ENCODE measurements around the gene MMD2. TPM values are rescaled to one million over a fixed set of nuclear protein-coding genes. Genes with fewer than 3 reads are reported as not detected.

Gene MMD2
- total RNA-seq, 1 experiment from 2014 or later: not detected

- TF ChIP-seq SMAD3 (CRISPR knock-in tag; IDR thresholded peaks at IDR 0.05; ENCODE audit: borderline replicate concordance): no peak
- TF ChIP-seq SMAD4 (CRISPR knock-in tag; IDR thresholded peaks at IDR 0.05): no peak
- TF ChIP-seq GRHL2 (CRISPR knock-in tag; IDR thresholded peaks at IDR 0.05; ENCODE audit: insufficient replicate concordance, severe bottlenecking): no peak
- TF ChIP-seq ZNF396 (CRISPR knock-in tag; IDR thresholded peaks at IDR 0.05; ENCODE audit: borderline replicate concordance): no peak
- TF ChIP-seq GABPB1 (CRISPR knock-in tag; IDR thresholded peaks at IDR 0.05): no peak
- no peak for TF ChIP-seq NFYB (CRISPR knock-in tag; conservative IDR thresholded peaks at IDR 0.05; ENCODE audit: low read depth)
- no peak for TF ChIP-seq ZNF121 (CRISPR knock-in tag; IDR thresholded peaks at IDR 0.05)
- no peak for TF ChIP-seq E2F5 (CRISPR knock-in tag; IDR thresholded peaks at IDR 0.05)
- TF ChIP-seq, protein P1, sequence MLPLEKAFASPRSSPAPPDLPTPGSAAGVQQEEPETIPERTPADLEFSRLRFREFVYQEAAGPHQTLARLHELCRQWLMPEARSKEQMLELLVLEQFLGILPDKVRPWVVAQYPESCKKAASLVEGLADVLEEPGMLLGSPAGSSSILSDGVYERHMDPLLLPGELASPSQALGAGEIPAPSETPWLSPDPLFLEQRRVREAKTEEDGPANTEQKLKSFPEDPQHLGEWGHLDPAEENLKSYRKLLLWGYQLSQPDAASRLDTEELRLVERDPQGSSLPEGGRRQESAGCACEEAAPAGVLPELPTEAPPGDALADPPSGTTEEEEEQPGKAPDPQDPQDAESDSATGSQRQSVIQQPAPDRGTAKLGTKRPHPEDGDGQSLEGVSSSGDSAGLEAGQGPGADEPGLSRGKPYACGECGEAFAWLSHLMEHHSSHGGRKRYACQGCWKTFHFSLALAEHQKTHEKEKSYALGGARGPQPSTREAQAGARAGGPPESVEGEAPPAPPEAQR (CRISPR knock-in tag; IDR thresholded peaks at IDR 0.05): no peak
- no peak for TF ChIP-seq CDX4 (CRISPR knock-in tag; IDR thresholded peaks at IDR 0.05; ENCODE audit: borderline replicate concordance)
- no peak for TF ChIP-seq ZNF416 (CRISPR knock-in tag; IDR thresholded peaks at IDR 0.05)
- TF ChIP-seq RELA (CRISPR knock-in tag; IDR thresholded peaks at IDR 0.05; ENCODE audit: borderline replicate concordance): no peak
Measured at GRCh38 chr7:4880218-4880617, 78.8 kb downstream of the MMD2 start (continued).

DNA sequence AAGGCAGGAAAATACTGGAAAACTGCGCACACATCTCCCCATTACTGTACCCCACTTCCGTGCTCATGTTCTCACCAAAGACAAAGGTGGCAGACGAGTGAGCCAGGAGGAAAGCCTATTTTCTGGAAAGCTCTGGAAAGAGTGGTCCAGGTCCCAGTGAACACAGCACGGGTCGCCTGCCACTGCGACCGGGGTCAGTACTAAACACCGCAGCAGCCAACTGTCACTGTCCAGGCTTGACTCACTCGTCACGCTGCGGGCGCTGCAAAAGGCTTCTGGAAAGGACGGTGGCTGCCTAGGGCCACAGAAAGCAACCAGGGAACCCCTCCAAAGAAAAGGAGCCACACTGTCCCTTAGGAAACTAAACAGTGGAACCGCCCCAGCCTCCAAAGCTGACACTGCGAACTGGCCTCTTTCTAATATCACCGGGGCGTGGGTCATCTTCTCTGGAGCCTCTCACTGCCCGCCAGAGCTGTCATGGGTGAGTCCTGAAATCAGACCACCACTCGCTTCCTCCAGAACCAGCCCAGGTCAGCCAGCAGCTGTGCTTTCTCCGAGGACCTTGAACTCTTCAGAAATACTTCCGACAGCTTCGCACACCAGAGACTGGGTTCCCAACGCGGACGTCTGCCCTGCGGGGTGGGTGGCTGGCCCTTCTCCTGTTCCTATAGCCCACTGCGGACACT is 79.4 kb downstream of the MMD2 start:
- CTCF ChIA-PET: interaction anchor here (0.6 to 1.3 kb wide), 2 partner anchors 49 to 266 kb away, joined by 3 to 4 read pairs; no protein-coding TSS in a partner anchor
- ATAC-seq: no peak
- Mint-ChIP-seq H3K27me3 (ENCODE audit: low read depth) (peaks cover 12% of the 10 kb centered on the region; the same call in 1 of the 2 replicates), H3K9me3 (no peaks in the 10 kb centered on the region), H3K27ac (no peak overlapping the region; the same call in 1 of the 2 replicates), H3K4me1 (peaks cover 13% of the 10 kb centered on the region), H3K36me3 (peaks cover 7% of the 10 kb centered on the region; the same call in 1 of the 2 replicates), H3K4me3 (no peak overlapping the region)
- POLR2A ChIA-PET: interaction anchor here (0.6 kb wide), 1 partner anchor 735 kb away, joined by 3 read pairs; no protein-coding TSS in a partner anchor
- TF ChIP-seq PREB (CRISPR knock-in tag; IDR thresholded peaks at IDR 0.05; ENCODE audit: borderline replicate concordance): no peak
- TF ChIP-seq, protein P2, sequence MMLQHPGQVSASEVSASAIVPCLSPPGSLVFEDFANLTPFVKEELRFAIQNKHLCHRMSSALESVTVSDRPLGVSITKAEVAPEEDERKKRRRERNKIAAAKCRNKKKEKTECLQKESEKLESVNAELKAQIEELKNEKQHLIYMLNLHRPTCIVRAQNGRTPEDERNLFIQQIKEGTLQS (CRISPR knock-in tag; conservative IDR thresholded peaks at IDR 0.05): no peak
- TF ChIP-seq, protein P3, sequence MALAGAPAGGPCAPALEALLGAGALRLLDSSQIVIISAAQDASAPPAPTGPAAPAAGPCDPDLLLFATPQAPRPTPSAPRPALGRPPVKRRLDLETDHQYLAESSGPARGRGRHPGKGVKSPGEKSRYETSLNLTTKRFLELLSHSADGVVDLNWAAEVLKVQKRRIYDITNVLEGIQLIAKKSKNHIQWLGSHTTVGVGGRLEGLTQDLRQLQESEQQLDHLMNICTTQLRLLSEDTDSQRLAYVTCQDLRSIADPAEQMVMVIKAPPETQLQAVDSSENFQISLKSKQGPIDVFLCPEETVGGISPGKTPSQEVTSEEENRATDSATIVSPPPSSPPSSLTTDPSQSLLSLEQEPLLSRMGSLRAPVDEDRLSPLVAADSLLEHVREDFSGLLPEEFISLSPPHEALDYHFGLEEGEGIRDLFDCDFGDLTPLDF (CRISPR knock-in tag; IDR thresholded peaks at IDR 0.05): no peak
- TF ChIP-seq NFE2L1 (CRISPR knock-in tag; IDR thresholded peaks at IDR 0.05): no peak
- no peak for TF ChIP-seq TCF7 (CRISPR knock-in tag; IDR thresholded peaks at IDR 0.05; ENCODE audit: low read depth)
- TF ChIP-seq, protein P1 (CRISPR knock-in tag; IDR thresholded peaks at IDR 0.05): no peak
- TF ChIP-seq NR2C2 (CRISPR knock-in tag; IDR thresholded peaks at IDR 0.05): no peak
- no peak for DNase-seq (ENCODE audit: low spot score)

All from WTC11 (cell line).